GM12878 (cell line): ENCODE results near the gene RGS1. TPM values are rescaled to one million over a fixed set of nuclear protein-coding genes. Genes with fewer than 3 reads are reported as not detected.

Source experiments
- IKZF1 ChIP-seq: fragments of 450-650 bp; conservative IDR thresholded peaks from 2 replicates; pipeline ENCODE4 v1.6.1; 2017; ENCODE audit warnings: antibody characterized with exemption, mild to moderate bottlenecking
- IKZF2 ChIP-seq, 2 experiments: fragments of 450-650 bp; IDR thresholded peaks; 2 replicates each; pipeline ENCODE4 v1.6.1; 2017; ENCODE audit warnings: mild to moderate bottlenecking in 2 of 2, moderate library complexity in 2 of 2
- KDM1A ChIP-seq: fragments of 200-600 bp; sonication (generic); IDR thresholded peaks from 2 replicates; pipeline ENCODE4 v1.6.1; 2016; ENCODE audit warnings: borderline replicate concordance
- MLLT1 ChIP-seq: fragments of 450-650 bp; IDR thresholded peaks from 2 replicates; pipeline ENCODE4 v1.6.1; 2016; ENCODE audit warnings: mild to moderate bottlenecking
- MTA2 ChIP-seq: fragments of 450-650 bp; IDR thresholded peaks from 2 replicates; pipeline ENCODE4 v1.6.1; 2016; ENCODE audit warnings: low read depth, mild to moderate bottlenecking, moderate library complexity
- POLR2AphosphoS5 ChIP-seq: IDR thresholded peaks from 2 replicates; pipeline ENCODE4 v1.6.1; 2011; ENCODE audit warnings: mild to moderate bottlenecking, low read length, inconsistent platforms
- RFX5 ChIP-seq: IDR thresholded peaks from 2 replicates; pipeline ENCODE4 v1.6.1; 2011; ENCODE audit warnings: low read depth, low read length, improper control_type of control experiment
- SPI1 ChIP-seq: IDR thresholded peaks from 2 replicates; pipeline ENCODE4 v1.6.1; 2011; ENCODE audit warnings: low read depth, mild to moderate bottlenecking, low read length, moderate library complexity, borderline replicate concordance; ENCODE audit not compliant: insufficient read depth
- TCF3 ChIP-seq: IDR thresholded peaks from 2 replicates; pipeline ENCODE4 v1.6.1; 2012; ENCODE audit warnings: low read depth, mild to moderate bottlenecking, low read length, borderline replicate concordance; ENCODE audit not compliant: insufficient read depth
- ZBTB4 ChIP-seq: fragments of 450-650 bp; formaldehyde crosslinking; IDR thresholded peaks from 2 replicates; pipeline ENCODE4 v1.4.0; 2022; ENCODE audit warnings: mild to moderate bottlenecking, moderate library complexity
- polyA plus RNA-seq, 11 experiments: library from polyadenylated mRNA; depleted of rRNA in 4 of 11; unstranded in 6 of 11; stranded (reverse) in 5 of 11; fragments of >200 nt; fragmentation: Nextera tagmentation in 4 of 11; fragmentation: Illumina TruSeq in 1 of 11; extraction: Ambion mirVana in 4 of 11; extraction: Trizol in 1 of 11; gene quantifications; 1 replicate in 1 of 11; 2 replicates in 10 of 11; pipeline versions ENCODE4 v1.2.1 to v1.2.3, GENCODE V29; 2011 to 2016; ENCODE audit warnings: inconsistent platforms in 2 of 11, missing spikeins in 2 of 11, low read depth in 1 of 11
- total RNA-seq, 4 experiments: library from RNA; depleted of rRNA in 3 of 4; stranded (reverse); fragments of >200 nt in 3 of 4; fragmentation: Illumina TruSeq in 1 of 4; extraction: Trizol in 1 of 4; gene quantifications; 2 replicates each; pipeline versions ENCODE4 v1.2.1 to v1.2.3, GENCODE V29; 2013 to 2021
- TF ChIP-seq, protein P1 (sequence below): fragments of 450-650 bp; IDR thresholded peaks from 2 replicates; pipeline ENCODE4 v1.6.1; 2017; ENCODE audit warnings: mild to moderate bottlenecking, low read depth, inconsistent platforms; ENCODE audit not compliant: poor library complexity, severe bottlenecking

The RGS1 gene
- total and polyA plus RNA-seq, 10 of the 15 experiments (the other 5 are each of a cell fraction or from before 2014, with no cell fraction given): 20.7 to 882 (median 45.9) TPM

- TF ChIP-seq RFX5: no peak
- TF ChIP-seq, protein P1, sequence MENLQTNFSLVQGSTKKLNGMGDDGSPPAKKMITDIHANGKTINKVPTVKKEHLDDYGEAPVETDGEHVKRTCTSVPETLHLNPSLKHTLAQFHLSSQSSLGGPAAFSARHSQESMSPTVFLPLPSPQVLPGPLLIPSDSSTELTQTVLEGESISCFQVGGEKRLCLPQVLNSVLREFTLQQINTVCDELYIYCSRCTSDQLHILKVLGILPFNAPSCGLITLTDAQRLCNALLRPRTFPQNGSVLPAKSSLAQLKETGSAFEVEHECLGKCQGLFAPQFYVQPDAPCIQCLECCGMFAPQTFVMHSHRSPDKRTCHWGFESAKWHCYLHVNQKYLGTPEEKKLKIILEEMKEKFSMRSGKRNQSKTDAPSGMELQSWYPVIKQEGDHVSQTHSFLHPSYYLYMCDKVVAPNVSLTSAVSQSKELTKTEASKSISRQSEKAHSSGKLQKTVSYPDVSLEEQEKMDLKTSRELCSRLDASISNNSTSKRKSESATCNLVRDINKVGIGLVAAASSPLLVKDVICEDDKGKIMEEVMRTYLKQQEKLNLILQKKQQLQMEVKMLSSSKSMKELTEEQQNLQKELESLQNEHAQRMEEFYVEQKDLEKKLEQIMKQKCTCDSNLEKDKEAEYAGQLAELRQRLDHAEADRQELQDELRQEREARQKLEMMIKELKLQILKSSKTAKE: peak; percentile 8
- TF ChIP-seq TCF3: no peak
- no peak for TF ChIP-seq MTA2
- TF ChIP-seq KDM1A: no peak
- TF ChIP-seq MLLT1: 0 out of 2 replicates have a peak, but pooled peaks have one; percentile 6
- TF ChIP-seq IKZF2 (IDR thresholded peaks at IDR 0.05): peak; percentile 49 to 55
- TF ChIP-seq SPI1: peak; percentile 23; the same call in 1 of the 2 replicates
- TF ChIP-seq ZBTB4 (CRISPR knock-in tag): no peak
- TF ChIP-seq IKZF1: peak; percentile 44; the same call in 1 of the 2 replicates
- TF ChIP-seq POLR2AphosphoS5: peak; percentile 61; the same call in 1 of the 2 replicates
These were observed 36.1 kb upstream of the RGS1 start (continued) for GRCh38 chr1:192539297-192540092.
